GM21825 (cell line): Measurements from ENCODE around the gene MRPS18A.
"Not testable (repeated sequence)": the region's sequence is repeated elsewhere in the genome, so short reads cannot be mapped to it uniquely, and the experiment has no call there.

Source experiments
- ATAC-seq: cut with Tn5 transposase; IDR thresholded peaks from one replicate; pipeline ENCODE4 v1.9.1; 2021; ENCODE audit warnings: mild to moderate bottlenecking, moderate library complexity; ENCODE audit not compliant: unreplicated experiment

The MRPS18A gene

GRCh38 chr6:43671801-43672690 is 15.5 kb downstream of the MRPS18A start:
- no peak for ATAC-seq

- no peak for ATAC-seq
Measured at GRCh38 chr6:43671011-43671800, 16.4 kb downstream of the MRPS18A start.

- ATAC-seq: no peak
Measured at GRCh38 chr6:43670623-43670986, 17.0 kb downstream of the MRPS18A start.

- ATAC-seq: no peak
Measured at GRCh38 chr6:43669922-43670622, 17.5 kb downstream of the MRPS18A start.

GRCh38 chr6:43669050-43669921 is 18.3 kb downstream of the MRPS18A start:
- no peak for ATAC-seq

- ATAC-seq: peak; percentile 42
Measured at GRCh38 chr6:43668151-43669028, 19.2 kb downstream of the MRPS18A start.

- ATAC-seq: peak; percentile 56
Measured at GRCh38 chr6:43667245-43668150, 20.1 kb downstream of the MRPS18A start.

GRCh38 chr6:43666196-43666920 is 21.2 kb downstream of the MRPS18A start:
- ATAC-seq: no peak

- ATAC-seq: no peak
Measured at GRCh38 chr6:43665376-43665775, 22.2 kb downstream of the MRPS18A start.

- ATAC-seq: not testable (repeated sequence)
Measured at GRCh38 chr6:43662948-43663347, 24.6 kb downstream of the MRPS18A start.

GRCh38 chr6:43658161-43658560 is 29.4 kb downstream of the MRPS18A start:
- ATAC-seq: no peak

- no peak for ATAC-seq
Measured at GRCh38 chr6:43657221-43657802, 30.3 kb downstream of the MRPS18A start.

- ATAC-seq: not testable (repeated sequence)
Measured at GRCh38 chr6:43652822-43653221, 34.8 kb downstream of the MRPS18A start.

GRCh38 chr6:43648248-43648647 is 39.3 kb downstream of the MRPS18A start:
- no peak for ATAC-seq

GRCh38 chr6:43647613-43648012 is 40.0 kb downstream of the MRPS18A start:
- ATAC-seq: no peak

GRCh38 chr6:43645613-43645964 is 42.0 kb downstream of the MRPS18A start:
- no peak for ATAC-seq

GRCh38 chr6:43644940-43645612 is 42.5 kb downstream of the MRPS18A start, which contains the start of gene RSPH9:
Gene RSPH9, plus strand, starts transcription at chr6:43645036. Its CDS starts 63 bp downstream, at chr6:43645099.
- ATAC-seq: peak; percentile 54
